ENCODE results near the gene PPP1R14D.

GRCh38 chr15:40773496-40773895 lies 55.0 kb downstream of the PPP1R14D start:
- no peak for TF ChIP-seq CTCF (IDR thresholded peaks at IDR 0.05 in 8 of 11, conservative IDR thresholded peaks at IDR 0.05 in 3 of 11)
- TF ChIP-seq POLR2A (IDR thresholded peaks at IDR 0.05), result no peak
- TF ChIP-seq POLR2AphosphoS5 (IDR thresholded peaks at IDR 0.05), result no peak

Measured in spleen (tissue), 7 donors.